NCI-H510A (cell line): Measurements from ENCODE around the gene UNC5C.

Experiments used
- DNase-seq: peaks from one replicate; lab custom pipeline; 2025; lab: John Stamatoyannopoulos, UW

The UNC5C gene

GRCh38 chr4:95548738-95549245, at the start of gene UNC5C:
Gene UNC5C, minus strand, starts transcription at chr4:95548973.
- DNase-seq: no peak

DNA sequence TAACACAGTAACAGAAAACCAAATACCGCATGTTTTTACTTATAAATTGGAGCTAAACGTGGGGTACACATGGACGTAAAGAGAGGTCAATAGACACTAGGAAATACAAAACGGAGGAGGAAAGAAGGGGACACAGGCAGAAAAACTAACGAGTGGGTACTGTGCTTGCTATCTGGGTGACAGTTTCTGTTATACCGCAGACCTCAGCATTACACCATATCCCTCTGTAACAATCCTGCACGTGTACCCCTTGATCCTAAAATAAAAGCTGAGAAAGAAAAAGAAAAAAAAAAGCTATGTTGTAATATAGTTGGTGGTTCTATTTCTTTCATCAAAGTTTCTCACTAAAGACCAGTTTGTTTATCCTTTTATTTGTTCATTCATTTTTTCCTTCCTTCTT, 47.9 kb upstream of the UNC5C start:
- DNase-seq: no peak

- no peak for DNase-seq
Measured at GRCh38 chr4:95594629-95595028, 45.9 kb upstream of the UNC5C start.

- DNase-seq: no peak
Measured at GRCh38 chr4:95594013-95594412, 45.2 kb upstream of the UNC5C start.

GRCh38 chr4:95591278-95591677, 42.5 kb upstream of the UNC5C start:
- no peak for DNase-seq

DNA sequence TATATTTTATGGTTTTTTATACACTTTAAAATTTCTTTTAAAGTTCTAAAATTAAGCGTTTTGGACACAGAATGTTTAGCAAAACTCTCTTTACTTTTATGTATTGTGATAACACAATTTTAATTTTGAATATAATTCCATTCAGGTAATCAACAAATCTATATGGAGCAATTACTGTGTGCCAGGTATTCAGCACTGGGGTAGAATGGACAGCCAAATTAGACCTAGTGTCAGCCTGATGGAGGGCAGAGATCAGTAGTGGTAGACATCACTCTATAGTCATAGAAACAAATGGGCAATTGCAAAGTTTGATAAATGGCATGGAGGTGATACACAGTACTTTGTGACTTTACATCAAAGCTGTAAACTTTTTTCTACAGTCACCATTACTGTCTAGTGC, 41.8 kb upstream of the UNC5C start:
- no peak for DNase-seq

- DNase-seq: no peak
Measured at GRCh38 chr4:95585016-95585695, 36.4 kb upstream of the UNC5C start.

DNA sequence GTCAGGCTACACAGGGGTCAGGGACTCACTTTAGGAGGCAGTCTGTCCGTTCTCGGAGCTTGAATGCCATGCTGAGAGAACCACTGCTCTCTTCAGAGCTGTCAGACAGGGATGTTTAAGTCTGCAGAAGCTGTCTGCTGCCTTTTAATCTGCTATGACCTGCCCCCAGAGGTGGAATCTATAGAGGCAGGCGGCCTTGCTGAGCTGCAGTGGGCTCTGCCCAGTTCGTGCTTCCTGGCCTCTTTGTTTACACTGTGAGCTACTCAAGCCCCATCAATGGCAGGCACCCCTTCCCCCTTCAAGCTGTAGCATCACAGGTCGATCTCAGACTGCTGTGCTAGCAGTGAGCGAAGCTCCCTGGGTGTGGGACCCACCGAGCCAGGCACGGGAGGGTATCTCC, 31.5 kb upstream of the UNC5C start:
- peak; percentile 1 for DNase-seq

GRCh38 chr4:95572304-95572991, 23.7 kb upstream of the UNC5C start:
- DNase-seq: peak; percentile 19

GRCh38 chr4:95571577-95571976, 22.8 kb upstream of the UNC5C start:
- DNase-seq: no peak

GRCh38 chr4:95563638-95564337, 15.0 kb upstream of the UNC5C start:
- no peak for DNase-seq

GRCh38 chr4:95560774-95561173, 12.0 kb upstream of the UNC5C start:
- no peak for DNase-seq

GRCh38 chr4:95556207-95556859, 7.6 kb upstream of the UNC5C start:
- no peak for DNase-seq

DNA sequence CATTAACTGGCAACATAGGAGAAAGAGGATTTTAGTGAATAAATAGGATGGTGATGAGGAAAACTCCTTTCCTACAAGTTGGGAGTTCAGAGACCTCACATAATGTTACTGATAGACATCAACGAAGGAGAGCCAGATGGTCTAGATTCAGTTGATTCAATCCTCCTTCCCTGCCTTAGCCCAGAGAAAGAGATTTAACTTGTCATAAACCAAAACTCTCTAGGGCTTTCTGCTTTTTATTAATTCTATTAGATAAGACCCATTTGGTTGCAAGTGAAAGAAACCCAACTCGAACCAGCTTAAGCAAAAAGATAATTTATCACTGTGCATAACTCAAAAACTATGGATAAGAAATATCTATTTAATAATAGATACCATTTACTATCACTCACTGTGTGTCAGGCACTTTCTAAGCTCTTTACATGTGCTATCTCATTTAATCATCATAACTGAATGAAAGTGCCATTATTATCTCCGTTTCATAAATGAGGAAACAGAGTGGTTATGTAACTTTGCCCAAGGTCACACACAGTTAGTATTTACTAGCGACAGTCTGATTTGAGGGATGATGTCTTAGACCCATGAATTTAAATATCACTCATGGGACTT, 4.3 kb upstream of the UNC5C start:
- DNase-seq: no peak

DNA sequence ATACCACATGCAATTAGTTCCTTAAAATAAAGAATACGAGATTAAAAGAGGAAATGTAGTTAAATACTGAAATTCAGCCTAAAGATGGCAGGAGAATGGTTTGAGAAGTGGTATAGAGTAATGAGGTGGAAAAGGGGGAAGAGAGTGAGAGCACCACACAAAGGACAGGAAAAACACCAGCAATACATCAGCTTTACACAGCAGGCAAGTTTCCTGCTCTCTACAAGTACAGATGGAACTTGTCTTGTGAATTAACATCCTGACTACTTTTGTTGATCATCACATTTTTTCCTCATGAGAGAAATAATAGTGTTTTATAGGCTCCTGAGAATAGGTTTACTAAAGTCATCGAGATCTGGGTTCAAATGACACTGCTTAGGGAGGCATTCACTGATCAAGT, 2.9 kb upstream of the UNC5C start:
- DNase-seq: no peak

GRCh38 chr4:95550115-95550987, 1.6 kb upstream of the UNC5C start:
- DNase-seq: no peak

GRCh38 chr4:95549246-95550114, 707 bp upstream of the UNC5C start:
- DNase-seq: no peak

- no peak for DNase-seq
Measured at GRCh38 chr4:95547715-95548471, 880 bp downstream of the UNC5C start.
